LNCAP (cell line): Measurements from ENCODE around the gene FBXL2.
A peak's percentile ranks its signal among the peaks of the same experiment; 100 is the strongest.

Source experiments
- CTCF ChIP-seq: fragments of 450-650 bp; IDR thresholded peaks from 2 replicates; pipeline ENCODE4 v1.5.1; 2017; ENCODE audit warnings: mild to moderate bottlenecking

The FBXL2 gene

GRCh38 chr3:33358172-33358781, 81.0 kb downstream of the FBXL2 start:
- no peak for TF ChIP-seq CTCF

GRCh38 chr3:33360136-33360825, 83.0 kb downstream of the FBXL2 start:
- no peak for TF ChIP-seq CTCF

- TF ChIP-seq CTCF, result no peak
These were observed 86.0 kb downstream of the FBXL2 start for GRCh38 chr3:33363113-33363800.

- TF ChIP-seq CTCF, result no peak
These were observed 86.8 kb downstream of the FBXL2 start for GRCh38 chr3:33364060-33364459.

- no peak for TF ChIP-seq CTCF
These were observed 87.4 kb downstream of the FBXL2 start for GRCh38 chr3:33364531-33365128.

GRCh38 chr3:33372218-33373081, 95.2 kb downstream of the FBXL2 start:
- TF ChIP-seq CTCF, result peak; percentile 93

GRCh38 chr3:33373082-33373437, 95.8 kb downstream of the FBXL2 start:
- TF ChIP-seq CTCF, result no peak; the same call in 1 of the 2 replicates
